Measurements from ENCODE around the gene TUNAR. TPM values are rescaled to one million over a fixed set of nuclear protein-coding genes. Genes with fewer than 3 reads are reported as not detected.

TUNAR gene
- total RNA-seq, 1 donor: not detected

GRCh38 chr14:95915330-95915729 lies 38.7 kb downstream of the TUNAR start:
- TF ChIP-seq CTCF (IDR thresholded peaks at IDR 0.05; ENCODE audit: insufficient read depth, low read depth, low read length): no peak
- DNase-seq (ENCODE audit: low read depth): no peak
- no peak overlapping the region for H3K4me3 ChIP-seq (ENCODE audit: low read depth, low read length)

GRCh38 chr14:95918466-95918865 lies 41.8 kb downstream of the TUNAR start:
- H3K4me3 ChIP-seq (ENCODE audit: low read depth, low read length): no peak overlapping the region
- no peak for DNase-seq (ENCODE audit: low read depth)
- TF ChIP-seq CTCF (IDR thresholded peaks at IDR 0.05; ENCODE audit: insufficient read depth, low read depth, low read length): no peak

GRCh38 chr14:95920769-95921438 lies 44.3 kb downstream of the TUNAR start:
- no peak for DNase-seq (ENCODE audit: low read depth)
- TF ChIP-seq CTCF (IDR thresholded peaks at IDR 0.05; ENCODE audit: insufficient read depth, low read depth, low read length): no peak
- no peak overlapping the region for H3K4me3 ChIP-seq (ENCODE audit: low read depth, low read length)

- no peak overlapping the region for H3K4me3 ChIP-seq (ENCODE audit: low read depth, low read length)
- no peak for DNase-seq (ENCODE audit: low read depth)
- no peak for TF ChIP-seq CTCF (IDR thresholded peaks at IDR 0.05; ENCODE audit: insufficient read depth, low read depth, low read length)
Measured at GRCh38 chr14:95922080-95922479, 45.4 kb downstream of the TUNAR start.

- DNase-seq (ENCODE audit: low read depth): no peak
- no peak overlapping the region for H3K4me3 ChIP-seq (ENCODE audit: low read depth, low read length)
- no peak for TF ChIP-seq CTCF (IDR thresholded peaks at IDR 0.05; ENCODE audit: insufficient read depth, low read depth, low read length)
Measured at GRCh38 chr14:95928751-95929150, 52.1 kb downstream of the TUNAR start.

GRCh38 chr14:95931384-95931783 lies 54.8 kb downstream of the TUNAR start:
- TF ChIP-seq CTCF (IDR thresholded peaks at IDR 0.05; ENCODE audit: insufficient read depth, low read depth, low read length): no peak

More at GRCh38 chr14:95931384-95931783, 54.8 kb downstream of the TUNAR start:
- no peak for DNase-seq (ENCODE audit: low read depth)
- H3K4me3 ChIP-seq (ENCODE audit: low read depth, low read length): no peak overlapping the region

Measured in fibroblast of villous mesenchyme (primary cell).